ENCODE results near the gene VPS35L. TPM values are rescaled to one million over a fixed set of nuclear protein-coding genes. Genes with fewer than 3 reads are reported as not detected.

VPS35L gene
- total and polyA plus RNA-seq, 2 of the 13 experiments (the other 11 are each of a cell fraction or from before 2014, with no cell fraction given) = 1.4 to 1.6 TPM

GRCh38 chr16:19521471-19522396 lies 33.8 kb upstream of the VPS35L start, which contains the start of gene GDE1 (continued):
- TF ChIP-seq FOXO4 (CRISPR knock-in tag; conservative IDR thresholded peaks at IDR 0.05) = no peak
- TF ChIP-seq RBM22 (optimal IDR thresholded peaks at IDR 0.05; ENCODE audit: low read length) = peak; percentile 70
- TF ChIP-seq SOX5 (CRISPR knock-in tag; IDR thresholded peaks at IDR 0.05; ENCODE audit: borderline replicate concordance) = peak; percentile 25; the same call in 1 of the 2 replicates
- TF ChIP-seq ARNT (IDR thresholded peaks at IDR 0.05) = no peak
- TF ChIP-seq SOX6 (IDR thresholded peaks at IDR 0.05) = no peak
- TF ChIP-seq SOX6 (CRISPR knock-in tag; IDR thresholded peaks at IDR 0.05) = peak; percentile 70
- TF ChIP-seq CENPBD1 (CRISPR knock-in tag; IDR thresholded peaks at IDR 0.05; ENCODE audit: borderline replicate concordance, low read depth) = no peak; the same call in 1 of the 2 replicates
- peak; percentile 92; the same call in 1 of the 2 replicates for TF ChIP-seq ZNF782 (CRISPR knock-in tag; IDR thresholded peaks at IDR 0.05; ENCODE audit: borderline replicate concordance)
- 0 out of 2 replicates have a peak, but pooled peaks have one; percentile 35 for TF ChIP-seq ZKSCAN5 (CRISPR knock-in tag; IDR thresholded peaks at IDR 0.05)
- no peak for TF ChIP-seq FOXJ3 (CRISPR knock-in tag; IDR thresholded peaks at IDR 0.05; ENCODE audit: borderline replicate concordance)
- no peak for TF ChIP-seq FLYWCH1 (CRISPR knock-in tag; IDR thresholded peaks at IDR 0.05)
- TF ChIP-seq ZNF773 (CRISPR knock-in tag; IDR thresholded peaks at IDR 0.05; ENCODE audit: borderline replicate concordance) = no peak
- no peak; the same call in 1 of the 2 replicates for TF ChIP-seq SIX1 (CRISPR knock-in tag; IDR thresholded peaks at IDR 0.05; ENCODE audit: borderline replicate concordance)
- peak; percentile 60; the same call in 1 of the 2 replicates for TF ChIP-seq ZNF414 (CRISPR knock-in tag; IDR thresholded peaks at IDR 0.05)
- no peak for TF ChIP-seq HNF1A (IDR thresholded peaks at IDR 0.05; ENCODE audit: low read depth)
- TF ChIP-seq HNF1A (CRISPR knock-in tag; IDR thresholded peaks at IDR 0.05; ENCODE audit: borderline replicate concordance) = peak; percentile 64; the same call in 1 of the 2 replicates

Data from HepG2 (cell line).